Tibial nerve (tissue), 4 donors: ENCODE data around the gene PRDM11.

Experiments used
- CTCF ChIP-seq, 5 experiments: fragments of 200-600 bp in 3 of 5; fragments of 450-650 bp in 2 of 5; sonication (generic) in 3 of 5; IDR thresholded peaks; one replicate each; pipeline ENCODE4 v1.5.1; 2016 to 2019; ENCODE audit warnings: antibody characterized with exemption in 5 of 5, mild to moderate bottlenecking in 3 of 5, moderate library complexity in 2 of 5
- EP300 ChIP-seq, 2 donors: sonication (generic); formaldehyde crosslinking; IDR thresholded peaks; one replicate each; pipeline ENCODE4 v1.6.1; 2017; ENCODE audit warnings: antibody characterized with exemption in 2 of 2, mild to moderate bottlenecking in 1 of 2
- POLR2A ChIP-seq, 2 donors: fragments of 450-650 bp; IDR thresholded peaks; one replicate each; pipeline ENCODE4 v1.6.1; 2017; ENCODE audit warnings: antibody characterized with exemption in 2 of 2, mild to moderate bottlenecking in 2 of 2, moderate library complexity in 2 of 2

GRCh38 chr11:45225277-45225676, 78.8 kb downstream of the PRDM11 start:
- TF ChIP-seq POLR2A (IDR thresholded peaks at IDR 0.05), result no peak
- no peak for TF ChIP-seq CTCF (IDR thresholded peaks at IDR 0.05)
- TF ChIP-seq EP300 (IDR thresholded peaks at IDR 0.05), result no peak
